ENCODE data around the gene NIT2.
"Not testable (repeated sequence)": the region's sequence is repeated elsewhere in the genome, so short reads cannot be mapped to it uniquely, and the experiment has no call there.

The NIT2 gene

DNA sequence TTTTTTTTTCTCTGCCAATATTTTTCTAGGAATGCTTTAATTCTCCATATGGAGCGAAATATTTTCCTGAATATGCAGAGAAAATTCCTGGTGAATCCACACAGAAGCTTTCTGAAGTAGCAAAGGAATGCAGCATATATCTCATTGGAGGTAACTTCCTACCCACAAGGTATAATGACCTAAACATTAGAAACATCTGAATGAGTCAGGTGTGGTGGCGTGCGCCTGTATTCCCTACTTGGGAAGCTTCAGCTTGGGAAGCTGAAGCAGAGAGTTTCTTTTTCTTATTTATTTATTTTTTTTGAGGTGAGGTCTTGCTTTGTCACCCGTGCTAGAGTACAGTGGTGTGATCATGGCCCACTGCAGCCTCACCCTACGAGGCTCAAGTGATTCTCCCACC is 5.2 kb downstream of the NIT2 start:
- no peak for FAIRE-seq

DNA sequence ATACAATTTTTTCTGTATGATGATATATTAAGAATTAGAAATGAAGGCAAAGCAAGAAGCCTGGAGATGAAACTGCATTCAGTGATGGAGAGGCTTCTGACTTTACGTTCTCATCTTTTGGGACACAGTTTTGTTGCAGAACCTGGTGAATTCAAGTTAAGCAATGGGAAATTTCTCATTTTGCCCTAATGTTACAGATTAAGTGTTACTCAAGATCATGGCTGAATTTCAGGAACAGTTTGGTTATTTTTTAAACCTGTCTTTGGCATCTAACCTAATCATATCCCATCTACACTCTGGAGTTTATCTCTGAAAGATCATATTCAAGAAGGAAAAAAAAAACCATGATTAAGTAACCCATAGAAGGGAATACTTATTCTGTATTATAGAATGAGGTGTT is 6.0 kb downstream of the NIT2 start:
- FAIRE-seq, result no peak

- FAIRE-seq, result no peak
Measured at GRCh38 chr3:100348727-100349126, 14.2 kb downstream of the NIT2 start.

DNA sequence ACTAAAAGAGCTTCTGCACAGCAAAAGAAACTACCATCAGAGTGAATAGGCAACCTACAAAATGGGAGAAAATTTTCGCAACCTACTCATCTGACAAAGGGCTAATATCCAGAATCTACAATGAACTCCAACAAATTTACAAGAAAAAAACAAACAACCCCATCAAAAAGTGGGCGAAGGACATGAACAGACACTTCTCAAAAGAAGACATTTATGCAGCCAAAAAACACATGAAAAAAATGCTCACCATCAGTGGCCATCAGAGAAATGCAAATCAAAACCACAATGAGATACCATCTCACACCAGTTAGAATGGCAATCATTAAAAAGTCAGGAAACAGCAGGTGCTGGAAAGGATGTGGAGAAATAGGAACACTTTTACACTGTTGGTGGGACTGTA is 17.2 kb downstream of the NIT2 start:
- not testable (repeated sequence) for FAIRE-seq

DNA sequence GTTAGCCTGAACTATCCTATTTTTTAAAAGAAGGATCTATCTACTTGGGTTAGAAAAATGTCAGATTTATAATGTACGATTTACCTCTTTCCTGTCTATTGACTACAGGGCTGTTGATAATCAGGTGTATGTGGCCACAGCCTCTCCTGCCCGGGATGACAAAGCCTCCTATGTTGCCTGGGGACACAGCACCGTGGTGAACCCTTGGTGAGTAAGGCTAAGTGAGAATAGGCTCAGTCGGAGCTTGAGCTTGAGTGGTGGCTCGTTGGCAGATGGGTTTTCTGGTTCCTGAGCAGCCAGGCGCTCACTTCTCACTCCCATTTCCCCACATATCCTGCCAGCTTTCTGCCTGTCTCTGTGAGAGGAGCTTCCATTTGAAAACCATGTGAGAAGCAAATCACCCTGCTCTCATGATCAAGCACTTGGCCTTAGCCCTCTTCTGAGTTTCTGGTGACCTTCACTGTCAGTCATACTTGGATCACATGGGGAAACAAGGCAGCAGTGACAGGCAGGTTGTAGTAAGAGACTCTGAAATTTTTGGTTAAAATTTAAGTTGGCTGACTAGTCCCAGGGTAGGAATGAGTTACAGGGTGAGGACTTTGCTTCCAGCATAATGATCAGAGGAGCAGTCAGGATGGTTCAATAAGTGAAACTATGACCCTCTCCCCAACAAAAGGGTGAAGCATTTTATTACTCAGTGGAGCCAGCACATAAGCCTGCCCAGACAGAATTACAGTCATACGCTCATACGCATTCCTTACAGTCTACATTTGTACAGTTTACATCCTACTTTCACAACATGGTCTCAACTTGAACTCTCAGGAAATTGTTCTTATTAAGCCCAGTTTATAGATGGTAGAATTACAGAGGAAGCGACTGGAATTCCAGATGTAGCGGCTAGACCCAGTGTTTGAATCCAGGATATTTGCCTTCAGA is 18.0 kb downstream of the NIT2 start:
- FAIRE-seq, result no peak

- FAIRE-seq, result no peak
Measured at GRCh38 chr3:100354850-100355249, 20.3 kb downstream of the NIT2 start.

- no peak for FAIRE-seq
Measured at GRCh38 chr3:100358413-100358812, 23.9 kb downstream of the NIT2 start.

DNA sequence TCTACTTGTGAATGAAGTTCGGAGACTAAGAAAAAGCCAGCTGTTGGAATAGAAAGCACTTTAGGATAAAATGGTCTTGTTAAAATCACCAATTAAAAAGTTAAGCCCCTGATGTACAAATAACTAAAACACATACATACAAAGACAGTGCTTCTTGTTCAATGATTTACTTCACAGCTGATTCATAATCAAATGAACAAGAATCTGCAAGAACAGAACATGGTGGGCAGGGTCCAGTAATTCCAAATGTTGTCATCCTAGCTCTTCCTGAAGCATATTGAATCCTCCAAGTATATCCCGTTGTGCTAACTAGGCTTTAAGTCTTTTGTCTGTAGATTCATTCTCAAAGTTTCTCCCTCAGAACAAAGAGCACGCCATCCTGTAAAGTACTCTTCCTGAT is 24.5 kb downstream of the NIT2 start:
- no peak for FAIRE-seq

- no peak for FAIRE-seq
Measured at GRCh38 chr3:100360757-100361496, 26.4 kb downstream of the NIT2 start.

DNA sequence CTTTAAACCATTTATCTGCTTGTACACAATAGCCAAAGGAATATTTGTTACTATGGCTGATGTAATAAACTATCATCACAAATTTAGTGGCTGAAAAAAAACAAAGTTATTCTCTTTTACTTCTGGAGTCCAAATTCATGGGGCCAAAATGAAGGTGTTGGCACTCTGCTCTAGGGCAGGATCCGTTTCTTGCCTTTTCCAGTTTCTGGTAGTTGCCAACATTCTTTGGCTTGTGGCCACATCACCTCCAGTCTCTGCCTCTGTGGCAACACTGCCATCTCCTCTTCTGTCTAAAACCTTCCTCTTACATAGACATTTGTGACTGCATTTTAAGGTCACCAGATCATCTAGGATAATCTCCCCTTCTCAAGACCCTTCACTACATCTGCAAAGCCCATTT is 27.3 kb downstream of the NIT2 start:
- no peak for FAIRE-seq

DNA sequence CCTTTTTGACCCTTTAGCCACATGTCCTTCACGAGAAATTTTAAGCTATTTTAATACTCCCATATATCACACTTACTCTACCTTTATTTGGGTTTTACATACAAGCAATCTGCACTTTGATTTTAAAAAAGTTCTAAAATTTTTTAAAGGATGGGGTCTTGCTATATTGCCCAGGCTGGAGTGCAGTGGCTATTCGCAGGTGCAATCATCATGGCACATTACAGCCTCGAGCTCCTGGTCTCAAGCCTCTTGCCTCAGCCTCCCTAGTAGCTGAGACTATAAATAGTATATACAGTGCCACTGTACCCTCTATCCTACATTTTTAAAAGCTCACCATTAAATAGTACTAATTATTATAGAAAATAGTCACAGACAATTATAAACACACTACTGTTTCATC is 29.9 kb downstream of the NIT2 start:
- FAIRE-seq, result no peak

DNA sequence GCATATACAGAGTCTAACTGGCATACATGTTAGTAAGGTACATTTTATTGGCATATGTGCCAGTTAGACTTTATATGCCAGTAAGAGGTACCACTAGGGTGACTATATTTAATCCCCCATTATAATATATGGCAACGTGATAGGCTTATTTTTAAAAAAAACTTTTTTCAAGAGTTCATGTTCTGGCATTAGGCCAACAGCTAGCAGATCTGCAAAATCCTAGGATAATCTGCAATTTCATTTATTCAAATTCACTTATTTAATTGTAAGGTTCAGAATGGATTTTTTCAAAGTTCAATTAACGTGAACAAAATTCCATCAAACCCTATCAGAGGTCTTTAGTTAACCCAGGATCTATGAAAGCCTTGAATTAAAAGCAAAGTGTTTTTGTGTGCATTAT is 31.9 kb downstream of the NIT2 start:
- FAIRE-seq, result no peak

GRCh38 chr3:100368441-100368840 is 33.9 kb downstream of the NIT2 start:
- FAIRE-seq, result no peak

DNA sequence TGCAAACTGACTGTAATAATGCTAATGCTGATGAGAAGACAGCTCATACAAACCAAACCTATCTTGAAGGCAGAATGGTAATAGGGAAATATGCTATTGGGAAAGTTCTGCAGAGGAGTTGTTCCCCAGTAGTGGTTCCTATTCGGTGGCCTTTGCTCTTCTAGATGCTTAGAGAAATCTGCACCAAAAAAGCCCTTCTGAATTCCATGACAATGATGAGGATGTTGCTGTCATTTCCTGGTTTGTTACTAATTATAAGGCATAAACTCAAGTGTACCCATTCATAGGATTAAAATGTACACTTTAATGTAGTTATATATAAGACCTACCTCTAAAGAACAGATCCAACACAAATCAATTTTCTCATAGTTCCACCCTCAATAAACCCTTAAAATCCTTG is 36.2 kb downstream of the NIT2 start:
- FAIRE-seq, result no peak

GRCh38 chr3:100374521-100374920 is 40.0 kb downstream of the NIT2 start:
- FAIRE-seq, result peak; percentile 33

DNA sequence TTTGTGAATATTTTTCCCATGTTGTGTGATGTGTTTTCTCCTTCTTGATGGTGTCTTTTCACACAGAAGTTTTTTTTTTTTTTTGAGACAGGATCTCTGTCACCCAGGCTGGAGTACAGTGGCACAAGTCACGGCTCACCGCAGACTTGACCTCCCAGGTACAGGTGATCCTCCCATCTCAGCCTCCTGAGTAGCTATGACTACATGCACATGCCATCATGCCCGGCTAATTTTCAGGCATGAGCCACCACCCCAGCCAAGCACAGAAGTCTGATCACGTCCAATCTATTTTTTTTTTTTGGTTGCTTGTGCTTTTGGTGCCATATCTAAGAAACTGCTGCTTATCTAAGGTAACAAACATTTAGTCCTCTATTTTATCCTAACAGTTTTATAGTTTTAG is 41.7 kb downstream of the NIT2 start:
- FAIRE-seq, result no peak

DNA sequence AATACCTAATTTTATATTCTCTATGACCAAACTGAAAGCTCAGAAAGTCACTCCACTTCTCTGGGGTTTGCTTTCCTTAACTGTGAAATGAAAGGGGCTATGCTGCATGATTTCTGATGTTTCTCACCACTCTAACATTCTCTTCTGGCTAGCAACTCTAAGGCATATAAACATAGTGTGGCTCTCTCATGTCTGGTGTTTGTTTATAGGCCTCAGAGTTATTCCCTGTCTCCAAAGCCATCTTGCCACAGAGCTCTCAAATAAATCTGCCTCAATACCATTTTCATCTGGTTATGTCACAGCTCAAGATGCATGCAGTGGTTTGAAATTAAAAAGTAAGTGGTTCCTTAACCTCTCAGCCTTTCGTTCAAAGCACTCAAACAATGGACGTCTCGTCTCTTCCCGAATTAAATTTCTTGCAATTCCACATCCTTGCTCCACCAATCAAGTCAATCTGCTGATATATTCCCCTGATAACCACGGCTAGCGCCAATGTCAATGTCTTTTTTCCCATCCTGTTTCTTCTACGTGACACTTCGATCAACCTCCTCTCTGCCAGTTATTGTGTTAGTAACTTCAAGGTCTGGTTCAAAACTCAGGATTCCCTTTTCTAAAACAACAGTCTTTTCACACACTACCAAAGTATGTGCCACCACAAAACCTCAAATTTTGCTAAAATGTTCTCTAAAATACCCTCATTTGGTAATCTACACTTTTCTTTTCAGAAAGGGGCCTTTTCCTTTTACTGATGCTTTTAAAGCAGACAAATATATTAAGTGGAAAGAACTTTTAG is 50.4 kb downstream of the NIT2 start:
- no peak for FAIRE-seq

DNA sequence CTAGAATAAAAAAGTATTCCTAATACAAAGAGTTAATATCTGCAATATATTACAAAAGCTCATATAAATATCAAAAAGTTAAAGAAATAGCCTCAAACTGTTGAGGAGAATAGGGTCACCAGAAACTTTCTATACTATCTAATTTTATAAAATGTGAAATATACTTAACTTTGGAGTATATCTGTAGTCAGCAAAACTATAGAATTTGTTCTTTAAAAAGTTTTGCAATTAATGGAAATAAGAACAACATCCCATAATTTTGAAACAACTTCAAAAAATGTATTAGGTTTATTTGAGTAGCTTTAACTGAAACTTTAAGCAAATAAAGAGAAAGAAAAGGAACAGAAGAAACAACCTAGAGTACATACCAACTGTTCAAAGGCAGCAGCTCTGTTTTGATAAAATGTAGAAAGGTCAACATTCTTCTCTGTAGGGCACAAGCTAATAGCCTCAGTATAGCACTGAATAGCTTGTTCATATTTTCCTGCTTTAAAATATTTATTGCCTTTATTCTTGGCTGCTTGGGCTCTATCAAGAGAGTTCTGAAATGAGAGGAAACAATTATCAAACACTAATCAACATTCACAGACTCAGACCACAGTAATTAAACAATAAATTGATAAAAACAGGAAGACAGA is 52.0 kb downstream of the NIT2 start:
- peak; percentile 71 for FAIRE-seq

DNA sequence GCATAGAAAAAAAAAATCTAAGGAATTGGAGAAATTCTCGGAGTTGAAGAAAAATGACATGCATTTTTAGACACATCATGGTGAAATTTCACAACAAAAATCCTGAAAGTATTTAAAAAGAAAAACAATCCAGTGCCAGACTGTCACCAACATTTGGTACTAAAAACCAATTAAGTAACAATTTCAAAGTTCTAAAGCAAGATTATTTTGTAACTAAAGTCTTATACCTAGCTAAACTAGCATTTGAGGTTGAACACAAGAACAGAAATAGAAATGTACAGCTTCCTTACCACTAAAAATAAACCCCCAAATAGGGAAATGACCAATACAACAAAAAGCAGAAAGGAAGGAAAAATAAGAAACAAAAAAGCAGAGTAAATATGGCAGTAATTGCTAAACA is 54.5 kb downstream of the NIT2 start:
- no peak for FAIRE-seq

DNA sequence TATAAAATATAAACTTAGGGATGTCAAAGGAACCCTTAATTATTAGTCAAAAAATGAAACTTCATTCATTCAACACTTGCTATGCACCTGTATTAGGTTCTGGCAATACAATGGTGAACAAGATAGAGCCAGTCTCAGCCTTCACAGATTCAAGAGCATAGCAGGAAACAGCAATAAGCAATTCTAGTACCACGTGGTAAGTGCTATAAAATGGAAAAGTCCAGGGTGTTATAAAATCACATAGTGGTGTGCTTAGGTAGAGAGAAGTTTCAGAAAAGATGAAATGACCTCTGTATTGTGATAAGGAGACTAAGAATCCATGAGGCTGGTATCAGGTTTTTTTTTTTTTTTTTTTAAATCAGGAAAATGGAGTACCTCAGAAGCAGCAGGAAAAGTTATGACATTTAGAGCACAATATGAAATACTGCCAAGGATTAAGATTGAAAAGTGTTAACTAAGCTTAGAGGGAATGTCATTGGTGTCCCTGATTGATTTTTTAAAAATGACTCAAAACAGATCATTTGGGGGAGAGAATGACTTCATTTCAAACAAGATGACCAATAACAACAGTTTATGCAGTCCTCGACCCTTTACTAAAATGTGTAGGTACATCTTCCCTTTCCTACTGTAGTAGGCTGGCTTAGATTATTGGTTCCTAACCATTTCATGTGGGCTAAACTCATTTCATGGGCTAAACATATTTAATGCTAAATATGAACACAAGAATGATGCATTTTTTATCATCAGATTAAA is 61.3 kb downstream of the NIT2 start:
- FAIRE-seq, result no peak

GRCh38 chr3:100396967-100397366 is 62.4 kb downstream of the NIT2 start:
- no peak for FAIRE-seq
